ENCODE measurements around the gene CDKN2B-AS1. TPM values are rescaled to one million over a fixed set of nuclear protein-coding genes. Genes with fewer than 3 reads are reported as not detected.

The CDKN2B-AS1 gene
- total and polyA plus RNA-seq, 8 donors: 0.18 to 1.6 (median 0.36) TPM

DNA sequence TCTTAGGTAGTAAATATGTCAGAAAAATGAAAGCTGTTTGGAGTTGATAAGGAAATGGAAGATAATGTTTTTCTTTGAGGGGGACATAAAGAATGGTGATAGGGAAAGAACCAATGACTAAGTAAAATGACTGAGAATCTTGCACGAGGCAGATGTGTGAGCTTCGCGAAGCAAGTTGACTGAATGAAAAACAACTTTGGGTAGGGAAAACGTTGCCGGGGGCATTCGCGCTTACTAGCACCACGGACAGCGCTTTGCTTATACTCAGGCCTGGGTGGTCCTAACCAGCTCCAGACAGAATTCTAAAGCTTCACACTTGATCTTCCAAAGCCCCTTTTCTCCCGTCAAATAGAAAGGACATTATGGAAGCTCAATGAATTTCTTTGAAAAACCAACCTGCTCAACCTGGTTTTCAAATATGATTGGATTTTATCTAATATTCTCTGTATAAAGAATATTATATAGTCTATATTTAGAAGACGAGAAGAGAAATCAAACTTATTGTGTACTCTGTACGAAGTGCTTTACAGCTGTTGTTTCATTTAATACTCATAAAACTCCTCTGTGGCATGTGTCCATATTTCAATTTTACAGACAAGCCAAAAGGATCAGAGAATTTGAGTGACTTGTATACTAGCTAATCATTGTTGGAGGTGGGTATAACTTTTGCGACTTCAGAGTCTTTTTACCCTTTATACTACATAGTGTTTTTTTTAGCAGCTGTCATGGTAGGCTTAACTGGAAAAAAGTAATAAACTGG, 16.5 kb downstream of the CDKN2B-AS1 start:
- peaks cover 2 to 21% of the 10 kb centered on the region in 2 donors for H3K4me1 ChIP-seq
- TF ChIP-seq, protein P1, sequence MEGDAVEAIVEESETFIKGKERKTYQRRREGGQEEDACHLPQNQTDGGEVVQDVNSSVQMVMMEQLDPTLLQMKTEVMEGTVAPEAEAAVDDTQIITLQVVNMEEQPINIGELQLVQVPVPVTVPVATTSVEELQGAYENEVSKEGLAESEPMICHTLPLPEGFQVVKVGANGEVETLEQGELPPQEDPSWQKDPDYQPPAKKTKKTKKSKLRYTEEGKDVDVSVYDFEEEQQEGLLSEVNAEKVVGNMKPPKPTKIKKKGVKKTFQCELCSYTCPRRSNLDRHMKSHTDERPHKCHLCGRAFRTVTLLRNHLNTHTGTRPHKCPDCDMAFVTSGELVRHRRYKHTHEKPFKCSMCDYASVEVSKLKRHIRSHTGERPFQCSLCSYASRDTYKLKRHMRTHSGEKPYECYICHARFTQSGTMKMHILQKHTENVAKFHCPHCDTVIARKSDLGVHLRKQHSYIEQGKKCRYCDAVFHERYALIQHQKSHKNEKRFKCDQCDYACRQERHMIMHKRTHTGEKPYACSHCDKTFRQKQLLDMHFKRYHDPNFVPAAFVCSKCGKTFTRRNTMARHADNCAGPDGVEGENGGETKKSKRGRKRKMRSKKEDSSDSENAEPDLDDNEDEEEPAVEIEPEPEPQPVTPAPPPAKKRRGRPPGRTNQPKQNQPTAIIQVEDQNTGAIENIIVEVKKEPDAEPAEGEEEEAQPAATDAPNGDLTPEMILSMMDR (IDR thresholded peaks at IDR 0.05): no peak
- no peak overlapping the region for H3K4me3 ChIP-seq
- no peaks in the 10 kb centered on the region for H3K36me3 ChIP-seq
- ATAC-seq (no peak), DNase-seq (peak in 2 of 4 donors; percentile 36 to 62)
- intact Hi-C loops (cut with DNase I): no loop called here
- no peak overlapping the region for H3K27ac ChIP-seq
- H3K9me3 ChIP-seq: no peaks in the 10 kb centered on the region
- peaks cover 10 to 47% of the 10 kb centered on the region in 2 donors for H3K27me3 ChIP-seq

DNA sequence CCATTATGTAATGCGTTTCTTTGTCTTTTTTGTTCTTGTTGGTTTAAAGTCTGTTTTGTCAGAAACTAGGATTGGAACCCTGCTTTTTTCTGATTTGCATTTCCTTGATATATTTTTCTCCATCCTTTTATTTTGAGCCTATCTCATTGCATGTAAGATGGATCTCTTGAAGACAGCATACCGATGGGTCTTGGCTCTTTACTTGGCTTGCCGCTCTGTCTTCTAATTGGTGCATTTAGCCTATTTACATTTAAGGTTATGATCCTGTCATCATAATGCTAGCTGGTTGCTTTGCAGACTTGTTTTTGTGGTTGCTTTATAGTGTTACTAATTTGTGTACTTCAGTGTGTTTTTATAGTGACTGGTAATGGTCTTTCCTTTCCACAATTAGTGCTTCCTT, 27.8 kb downstream of the CDKN2B-AS1 start:
- H3K27me3 ChIP-seq: no peaks in the 10 kb centered on the region
- DNase-seq: no peak
- intact Hi-C loops (cut with DNase I): no loop called here

DNA sequence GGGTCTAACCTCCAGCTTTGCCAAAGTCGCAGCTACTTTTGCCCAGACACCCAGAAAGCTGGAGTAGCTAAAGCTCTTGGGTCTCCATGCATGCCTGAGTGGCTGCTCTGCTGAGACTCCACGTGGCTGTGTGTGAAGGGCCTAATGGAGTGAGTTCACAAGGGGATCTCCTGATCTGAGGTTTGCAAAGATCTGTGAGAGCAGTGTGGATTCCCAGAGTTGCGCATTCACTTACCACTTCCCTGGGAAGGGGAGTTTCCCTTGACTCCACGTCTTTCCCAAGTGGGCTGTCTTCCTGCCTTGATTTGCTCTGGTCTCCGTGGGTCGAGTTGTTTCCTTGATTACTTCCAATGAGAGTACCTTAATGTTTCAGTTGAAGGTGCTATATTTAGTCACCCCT, 32.1 kb downstream of the CDKN2B-AS1 start:
- Histone ChIP-seq H3K27ac (no peak overlapping the region), H3K36me3 (no peaks in the 10 kb centered on the region), H3K27me3 (no peaks in the 10 kb centered on the region), H3K4me1 (peaks cover 2 to 22% of the 10 kb centered on the region in 2 donors), H3K4me3 (no peak overlapping the region), H3K9me3 (no peaks in the 10 kb centered on the region)
- TF ChIP-seq, protein P1 (IDR thresholded peaks at IDR 0.05): no peak
- intact Hi-C loops (cut with DNase I): no loop called here
- ATAC-seq (no peak), DNase-seq (no peak)

More for the DNA sequence above, 27.8 kb downstream of the CDKN2B-AS1 start:
- no peak for ATAC-seq
- H3K27ac ChIP-seq: no peak overlapping the region
- no peaks in the 10 kb centered on the region for H3K4me1 ChIP-seq
- H3K4me3 ChIP-seq: no peak overlapping the region
- TF ChIP-seq, protein P1 (IDR thresholded peaks at IDR 0.05): no peak
- peaks cover 0 to 4% of the 10 kb centered on the region in 2 donors for H3K9me3 ChIP-seq
- H3K36me3 ChIP-seq: no peaks in the 10 kb centered on the region

DNA sequence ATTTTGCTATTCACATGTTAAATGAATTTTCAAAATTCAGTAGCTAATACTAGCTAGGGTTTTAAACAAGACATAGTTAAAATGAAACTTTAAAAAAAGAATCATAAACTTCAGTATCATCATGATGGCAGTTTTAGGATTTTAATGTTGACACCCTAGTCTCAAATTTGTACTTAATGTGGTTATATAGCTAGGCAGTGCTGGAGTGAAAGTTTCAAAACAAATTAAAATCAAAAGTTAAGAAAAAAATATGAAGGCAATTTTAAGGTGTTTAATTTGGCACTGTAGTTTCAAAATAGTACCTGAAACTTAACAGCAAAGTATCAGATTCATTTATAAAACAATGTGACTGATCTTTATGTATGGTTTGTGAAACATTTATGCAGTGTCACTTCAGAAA, 33.8 kb downstream of the CDKN2B-AS1 start:
- H3K4me3 ChIP-seq: no peak overlapping the region
- H3K9me3 ChIP-seq: no peaks in the 10 kb centered on the region
- no peaks in the 10 kb centered on the region for H3K27me3 ChIP-seq
- DNase-seq (no peak), ATAC-seq (no peak)
- H3K4me1 ChIP-seq: peaks cover 2 to 22% of the 10 kb centered on the region in 2 donors
- H3K27ac ChIP-seq: no peak overlapping the region
- TF ChIP-seq, protein P1 (IDR thresholded peaks at IDR 0.05): no peak
- no peaks in the 10 kb centered on the region for H3K36me3 ChIP-seq
- intact Hi-C loops (cut with DNase I): no loop called here

DNA sequence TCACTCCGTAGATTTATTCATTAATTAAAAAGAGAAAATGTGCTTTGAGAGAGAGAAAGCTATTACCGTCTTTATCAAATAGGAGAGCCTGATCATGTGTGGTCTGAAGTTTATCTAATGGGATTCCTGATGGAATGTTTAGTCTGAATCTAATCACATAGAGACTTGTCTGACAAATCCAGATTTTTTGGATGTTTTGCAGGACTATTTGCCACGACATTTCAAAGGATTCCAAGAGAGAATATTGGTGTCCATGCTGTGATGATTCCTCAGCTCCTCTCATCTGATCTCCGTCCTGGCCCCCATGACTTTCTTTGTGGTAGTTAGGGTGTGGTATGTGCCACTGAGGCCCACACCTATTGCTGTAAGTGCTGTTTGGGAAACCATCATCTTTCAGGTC, 34.6 kb downstream of the CDKN2B-AS1 start:
- Histone ChIP-seq H3K4me3 (no peak overlapping the region), H3K4me1 (peaks cover 2 to 22% of the 10 kb centered on the region in 2 donors), H3K9me3 (no peaks in the 10 kb centered on the region), H3K27ac (no peak overlapping the region), H3K27me3 (no peaks in the 10 kb centered on the region), H3K36me3 (no peaks in the 10 kb centered on the region)
- ATAC-seq: no peak
- TF ChIP-seq, protein P1 (IDR thresholded peaks at IDR 0.05): no peak
- intact Hi-C loops (cut with DNase I): no loop called here
- no peak for DNase-seq
